Measurements from ENCODE around the gene MEOX2.

DNA sequence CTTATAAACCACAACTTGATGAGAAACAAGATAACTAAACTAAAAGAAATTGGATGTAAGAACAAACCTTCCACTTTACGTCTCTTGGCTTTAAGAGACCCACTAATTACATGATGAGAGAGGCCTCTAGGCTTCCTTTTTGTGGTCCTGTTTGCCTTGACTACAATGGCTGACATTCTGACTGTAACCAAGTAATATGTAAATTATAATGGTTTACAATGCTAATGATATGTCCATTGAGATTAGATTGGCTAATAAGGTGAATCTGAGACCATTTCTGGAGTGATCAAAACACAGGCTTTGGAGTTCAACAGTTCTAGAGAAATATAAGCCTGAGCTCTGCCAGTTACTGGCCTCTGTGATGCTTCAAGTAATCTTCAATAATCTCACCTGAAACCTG lies 85.3 kb downstream of the MEOX2 start:
- TF ChIP-seq, protein P1, sequence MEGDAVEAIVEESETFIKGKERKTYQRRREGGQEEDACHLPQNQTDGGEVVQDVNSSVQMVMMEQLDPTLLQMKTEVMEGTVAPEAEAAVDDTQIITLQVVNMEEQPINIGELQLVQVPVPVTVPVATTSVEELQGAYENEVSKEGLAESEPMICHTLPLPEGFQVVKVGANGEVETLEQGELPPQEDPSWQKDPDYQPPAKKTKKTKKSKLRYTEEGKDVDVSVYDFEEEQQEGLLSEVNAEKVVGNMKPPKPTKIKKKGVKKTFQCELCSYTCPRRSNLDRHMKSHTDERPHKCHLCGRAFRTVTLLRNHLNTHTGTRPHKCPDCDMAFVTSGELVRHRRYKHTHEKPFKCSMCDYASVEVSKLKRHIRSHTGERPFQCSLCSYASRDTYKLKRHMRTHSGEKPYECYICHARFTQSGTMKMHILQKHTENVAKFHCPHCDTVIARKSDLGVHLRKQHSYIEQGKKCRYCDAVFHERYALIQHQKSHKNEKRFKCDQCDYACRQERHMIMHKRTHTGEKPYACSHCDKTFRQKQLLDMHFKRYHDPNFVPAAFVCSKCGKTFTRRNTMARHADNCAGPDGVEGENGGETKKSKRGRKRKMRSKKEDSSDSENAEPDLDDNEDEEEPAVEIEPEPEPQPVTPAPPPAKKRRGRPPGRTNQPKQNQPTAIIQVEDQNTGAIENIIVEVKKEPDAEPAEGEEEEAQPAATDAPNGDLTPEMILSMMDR (IDR thresholded peaks at IDR 0.05), result no peak
- TF ChIP-seq POLR2A (IDR thresholded peaks at IDR 0.05), result no peak

Measured in uterus (tissue), 2 donors.